ENCODE measurements around the gene SLC38A8. TPM values are rescaled to one million over a fixed set of nuclear protein-coding genes. Genes with fewer than 3 reads are reported as not detected.

The SLC38A8 gene
- total RNA-seq, 1 experiment from 2014 or later, result not detected

GRCh38 chr16:84075376-84075775 is 32.8 kb upstream of the SLC38A8 start:
- H3K9me3 ChIP-seq, result no peaks in the 10 kb centered on the region
- H3K27me3 ChIP-seq, result no peaks in the 10 kb centered on the region
- no peak overlapping the region for H3K4me3 ChIP-seq
- DNase-seq, result no peak
- peaks cover 7% of the 10 kb centered on the region for H3K36me3 ChIP-seq

GRCh38 chr16:84074721-84075120 is 32.1 kb upstream of the SLC38A8 start:
- Histone ChIP-seq H3K4me3 (no peak overlapping the region), H3K36me3 (peaks cover 4% of the 10 kb centered on the region), H3K27me3 (no peaks in the 10 kb centered on the region), H3K9me3 (no peaks in the 10 kb centered on the region)
- no peak for DNase-seq

- Histone ChIP-seq H3K36me3 (peaks cover 7% of the 10 kb centered on the region), H3K4me3 (no peak overlapping the region), H3K27me3 (no peaks in the 10 kb centered on the region), H3K9me3 (no peaks in the 10 kb centered on the region)
- DNase-seq, result peak; percentile 28
Measured at GRCh38 chr16:84072014-84072413, 29.4 kb upstream of the SLC38A8 start.

DNA sequence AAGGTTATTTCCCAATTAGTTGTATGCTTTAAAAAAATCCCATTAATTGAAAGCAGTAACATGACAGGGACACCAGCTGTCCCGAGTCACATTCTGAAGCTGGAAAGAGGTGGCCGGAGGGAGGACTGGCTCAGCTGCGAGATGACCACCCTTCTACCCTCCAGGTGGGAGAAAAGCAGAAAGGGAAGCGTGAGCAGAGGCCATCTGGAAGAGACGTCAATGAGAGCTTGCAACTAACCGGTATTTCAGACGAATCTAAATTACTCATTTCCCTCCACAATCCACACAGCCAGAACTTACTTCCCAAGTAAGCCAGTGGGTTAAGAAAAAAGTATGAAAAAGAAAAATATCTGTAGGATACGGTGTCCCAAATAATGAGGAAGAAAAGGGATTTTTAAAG is 28.5 kb upstream of the SLC38A8 start:
- Histone ChIP-seq H3K27me3 (no peaks in the 10 kb centered on the region), H3K4me3 (no peak overlapping the region), H3K9me3 (no peaks in the 10 kb centered on the region), H3K36me3 (peaks cover 7% of the 10 kb centered on the region)
- DNase-seq, result no peak

- no peak overlapping the region for H3K4me3 ChIP-seq
- no peaks in the 10 kb centered on the region for H3K27me3 ChIP-seq
- no peak for DNase-seq
- H3K36me3 ChIP-seq, result peaks cover 5% of the 10 kb centered on the region
- no peaks in the 10 kb centered on the region for H3K9me3 ChIP-seq
Measured at GRCh38 chr16:84069540-84069939, 26.9 kb upstream of the SLC38A8 start.

- H3K36me3 ChIP-seq, result peaks cover 3% of the 10 kb centered on the region
- H3K9me3 ChIP-seq, result no peaks in the 10 kb centered on the region
- no peaks in the 10 kb centered on the region for H3K27me3 ChIP-seq
- no peak for DNase-seq
- no peak overlapping the region for H3K4me3 ChIP-seq
Measured at GRCh38 chr16:84068783-84069462, 26.3 kb upstream of the SLC38A8 start.

DNA sequence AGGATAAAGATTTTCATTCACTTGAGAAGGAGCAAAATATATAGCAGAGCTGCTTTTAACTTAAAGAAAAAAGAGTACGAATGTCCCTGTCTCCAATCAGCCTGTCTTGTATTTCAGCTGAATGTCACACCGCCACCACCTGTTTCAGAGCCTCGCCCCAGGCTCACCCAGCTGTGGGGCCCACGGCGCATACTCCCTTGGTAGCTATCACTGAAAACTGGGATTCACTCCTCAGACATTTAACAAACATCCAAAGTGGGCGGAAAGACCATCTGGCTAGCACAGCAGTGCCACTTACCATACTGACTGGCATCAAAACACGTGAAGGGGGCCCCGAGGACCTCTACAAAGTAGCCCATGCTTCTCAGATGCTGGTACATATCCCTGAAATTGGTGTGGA is 25.4 kb upstream of the SLC38A8 start:
- H3K4me3 ChIP-seq, result no peak overlapping the region
- H3K27me3 ChIP-seq, result no peaks in the 10 kb centered on the region
- H3K36me3 ChIP-seq, result peaks cover 6% of the 10 kb centered on the region
- no peak for DNase-seq
- no peaks in the 10 kb centered on the region for H3K9me3 ChIP-seq

DNA sequence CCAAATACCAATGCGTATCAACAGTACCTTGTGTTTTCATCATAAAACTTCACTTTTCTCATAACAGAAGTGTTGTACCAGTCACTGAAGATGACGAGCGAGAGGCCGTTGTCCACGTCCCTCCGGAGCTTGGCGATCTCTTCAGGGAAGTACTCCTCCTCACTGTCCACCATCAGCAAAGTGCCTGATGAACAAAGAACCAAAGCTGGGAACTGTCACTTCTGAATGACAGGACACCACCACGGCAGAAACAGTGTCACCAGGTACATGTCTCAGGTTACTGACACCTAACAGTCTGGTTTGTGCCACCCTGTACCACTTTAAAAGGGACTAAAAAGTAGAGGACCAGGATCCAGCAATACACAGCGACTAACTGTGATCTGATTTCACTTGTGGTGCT is 25.0 kb upstream of the SLC38A8 start:
- no peaks in the 10 kb centered on the region for H3K27me3 ChIP-seq
- DNase-seq, result no peak
- H3K9me3 ChIP-seq, result no peaks in the 10 kb centered on the region
- peaks cover 9% of the 10 kb centered on the region for H3K36me3 ChIP-seq
- no peak overlapping the region for H3K4me3 ChIP-seq

DNA sequence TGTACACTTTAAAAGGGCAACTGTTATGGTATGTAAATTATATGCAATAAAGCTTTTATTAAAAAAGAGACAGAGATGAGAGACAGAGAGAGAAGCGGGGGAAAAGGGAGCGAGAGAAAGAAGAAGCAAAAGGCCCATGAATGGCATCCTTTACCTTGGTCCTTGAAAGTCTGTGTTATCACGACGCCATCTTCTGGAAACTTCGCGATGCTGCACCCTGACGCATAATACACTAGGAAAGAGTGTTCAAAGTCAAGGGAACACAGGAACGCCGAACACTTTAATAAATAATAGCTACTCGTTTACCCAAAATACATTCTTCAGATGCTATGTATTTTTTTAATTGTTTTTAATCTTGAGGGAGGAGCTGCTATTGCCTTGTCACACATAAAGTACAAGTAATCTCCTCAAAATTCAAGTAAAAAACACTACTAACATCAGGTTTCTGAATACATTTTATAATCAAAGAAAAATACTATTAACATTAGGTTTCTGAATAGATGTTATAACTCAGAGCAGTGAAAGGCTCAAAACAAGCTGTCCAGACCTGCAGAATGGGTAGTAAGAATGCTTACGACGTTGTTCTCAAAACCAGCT is 23.0 kb upstream of the SLC38A8 start:
- DNase-seq, result peak; percentile 9
- Histone ChIP-seq H3K27me3 (no peaks in the 10 kb centered on the region), H3K9me3 (no peaks in the 10 kb centered on the region), H3K4me3 (no peak overlapping the region), H3K36me3 (peaks cover 9% of the 10 kb centered on the region)

- Histone ChIP-seq H3K4me3 (no peak overlapping the region), H3K27me3 (no peaks in the 10 kb centered on the region), H3K36me3 (peaks cover 9% of the 10 kb centered on the region), H3K9me3 (no peaks in the 10 kb centered on the region)
- no peak for DNase-seq
Measured at GRCh38 chr16:84063980-84064379, 21.4 kb upstream of the SLC38A8 start.

DNA sequence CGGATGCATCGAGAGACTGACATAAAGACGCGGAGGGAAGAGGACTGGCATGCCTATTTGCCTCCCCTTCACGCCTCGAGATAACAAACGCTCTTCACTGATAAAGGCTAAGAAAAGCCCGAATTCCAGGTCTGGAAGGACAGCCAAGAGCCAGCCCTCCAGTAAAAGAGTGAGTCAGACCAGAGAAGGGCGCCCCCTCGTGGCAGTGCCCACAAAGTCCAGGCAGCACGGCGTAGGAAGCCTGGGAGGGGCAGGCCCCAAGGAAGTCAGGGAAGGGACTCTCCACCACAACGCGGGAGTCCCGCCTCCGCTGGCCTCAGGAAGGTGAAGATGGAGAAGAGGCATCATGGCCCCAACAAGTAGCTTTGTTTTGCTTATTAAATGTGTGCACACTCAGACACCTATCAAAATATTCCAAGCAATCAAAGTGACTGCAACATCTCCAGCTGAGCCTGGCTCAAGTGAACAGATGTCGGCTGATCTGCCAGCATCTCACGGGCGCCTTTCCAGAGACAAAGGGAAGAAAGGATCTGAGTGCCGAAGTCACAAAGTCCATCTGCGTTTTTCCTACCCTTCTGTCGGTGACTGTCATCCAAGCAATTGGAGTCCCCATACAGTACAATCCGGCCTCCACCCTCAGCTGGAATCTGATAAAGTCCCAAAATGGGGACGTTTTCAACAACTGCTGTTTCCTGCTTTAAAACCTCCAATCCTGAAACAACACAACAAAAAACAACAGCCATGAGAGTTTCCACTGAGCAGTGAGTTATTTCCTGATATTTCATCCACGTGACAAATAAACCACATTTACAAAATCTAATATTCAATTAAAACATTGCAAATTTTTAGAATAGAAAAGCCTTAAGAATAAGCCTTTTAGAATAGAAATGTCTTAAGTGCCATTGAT is 20.4 kb upstream of the SLC38A8 start:
- Histone ChIP-seq H3K9me3 (no peaks in the 10 kb centered on the region), H3K4me3 (no peak overlapping the region), H3K27me3 (no peaks in the 10 kb centered on the region), H3K36me3 (peaks cover 9% of the 10 kb centered on the region)
- peak; percentile 48 for DNase-seq

DNA sequence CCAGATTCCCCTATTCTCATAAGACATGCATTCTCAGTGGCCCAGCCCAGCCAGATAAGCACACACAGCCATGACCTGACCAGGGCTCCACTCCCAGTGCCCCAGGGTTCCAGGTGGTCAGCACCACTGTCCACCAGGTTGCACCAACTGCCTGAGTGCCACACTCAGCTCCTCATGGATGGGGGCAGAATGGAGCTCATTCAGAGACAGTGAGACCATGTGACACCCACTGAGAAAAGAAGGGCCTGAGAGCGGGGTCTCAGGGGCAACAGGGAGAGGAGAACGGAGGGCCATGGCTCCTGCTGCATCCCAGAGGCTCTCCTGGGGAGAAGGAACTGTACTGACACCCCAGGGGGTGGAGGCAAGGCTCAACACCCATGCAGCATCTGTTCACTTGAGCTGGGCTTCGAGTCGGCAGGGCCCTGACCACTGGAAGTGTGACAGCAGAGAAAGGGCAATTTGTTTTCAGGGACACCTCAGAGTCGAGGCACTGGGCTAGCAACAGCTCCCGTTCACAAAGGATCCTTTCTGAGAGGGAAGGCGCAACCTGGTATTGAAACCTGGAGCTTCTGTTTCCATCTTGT is 18.7 kb upstream of the SLC38A8 start:
- no peaks in the 10 kb centered on the region for H3K9me3 ChIP-seq
- peaks cover 6% of the 10 kb centered on the region for H3K36me3 ChIP-seq
- H3K4me3 ChIP-seq, result no peak overlapping the region
- DNase-seq, result no peak
- no peaks in the 10 kb centered on the region for H3K27me3 ChIP-seq

DNA sequence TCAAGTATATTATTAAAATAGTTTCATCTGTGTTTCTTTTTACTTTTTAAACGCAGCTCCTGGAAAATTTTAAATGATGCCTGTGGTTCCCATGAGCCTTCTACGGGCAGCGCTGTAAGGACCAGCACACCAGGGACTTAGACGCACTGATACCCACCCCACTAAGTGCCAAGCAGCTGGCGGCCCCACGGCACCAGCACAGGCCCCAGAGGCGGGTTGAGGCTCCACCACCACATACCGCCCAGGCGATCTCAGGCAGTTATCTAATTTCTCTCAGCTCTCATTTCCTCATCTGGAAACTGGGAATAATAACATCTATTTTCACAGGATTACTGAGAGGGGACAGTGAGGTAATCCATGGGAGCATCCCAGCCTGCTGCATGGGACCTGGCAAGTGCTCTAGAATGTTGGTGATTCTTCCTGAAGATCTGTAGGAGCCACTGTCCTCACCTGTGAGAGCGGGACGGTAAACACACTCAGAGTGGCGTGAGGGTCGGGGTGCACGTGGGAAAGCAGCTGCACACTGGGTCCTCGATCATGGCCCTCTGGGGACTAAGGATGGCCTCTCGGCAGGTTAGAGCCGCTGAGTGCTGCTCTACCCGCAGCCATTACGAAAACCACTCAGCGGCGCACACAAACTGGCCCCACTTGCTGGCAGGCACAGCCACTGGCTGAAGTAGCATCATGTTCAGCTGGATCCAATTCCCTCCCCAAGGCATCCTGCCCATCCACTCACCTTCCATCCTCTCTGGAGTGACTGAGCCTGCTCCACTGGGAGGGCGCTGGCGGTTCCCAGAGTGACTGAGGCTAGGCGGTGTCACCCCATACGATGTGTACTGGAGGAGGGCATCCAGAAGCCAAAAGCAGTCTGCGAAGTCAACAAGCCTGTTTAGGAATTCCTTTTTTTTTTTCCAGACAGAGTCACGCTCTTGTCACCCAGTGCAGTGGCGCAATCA is 17.6 kb upstream of the SLC38A8 start:
- H3K36me3 ChIP-seq, result peaks cover 6% of the 10 kb centered on the region
- DNase-seq, result no peak
- no peaks in the 10 kb centered on the region for H3K9me3 ChIP-seq
- no peak overlapping the region for H3K4me3 ChIP-seq
- H3K27me3 ChIP-seq, result no peaks in the 10 kb centered on the region

DNA sequence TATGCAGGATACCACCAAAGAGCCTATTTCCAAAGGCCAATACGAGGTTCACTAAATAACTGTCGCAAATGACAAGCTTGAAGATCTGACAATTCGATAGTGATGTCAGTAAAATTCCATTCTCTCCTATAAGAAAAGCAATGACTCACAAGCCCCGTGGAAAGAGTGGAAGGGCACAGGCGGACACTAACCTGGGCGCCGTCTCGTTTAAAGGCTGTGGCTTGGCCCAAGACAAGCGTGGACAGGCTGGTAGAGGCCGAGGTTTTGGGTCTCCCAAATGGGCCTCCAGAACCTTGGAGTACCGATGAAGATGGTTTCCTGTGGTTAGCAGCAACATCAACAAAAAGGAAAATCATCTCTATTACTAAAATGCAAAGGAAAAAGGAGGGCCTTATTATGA is 16.5 kb upstream of the SLC38A8 start:
- peaks cover 6% of the 10 kb centered on the region; the same call in 1 of the 2 replicates for H3K36me3 ChIP-seq
- no peaks in the 10 kb centered on the region for H3K9me3 ChIP-seq
- no peak overlapping the region for H3K4me3 ChIP-seq
- DNase-seq, result no peak
- no peaks in the 10 kb centered on the region for H3K27me3 ChIP-seq

- Histone ChIP-seq H3K9me3 (no peaks in the 10 kb centered on the region), H3K27me3 (no peaks in the 10 kb centered on the region), H3K4me3 (no peak overlapping the region), H3K36me3 (peaks cover 6% of the 10 kb centered on the region; the same call in 1 of the 2 replicates)
- no peak for DNase-seq
Measured at GRCh38 chr16:84058664-84059063, 16.1 kb upstream of the SLC38A8 start.

DNA sequence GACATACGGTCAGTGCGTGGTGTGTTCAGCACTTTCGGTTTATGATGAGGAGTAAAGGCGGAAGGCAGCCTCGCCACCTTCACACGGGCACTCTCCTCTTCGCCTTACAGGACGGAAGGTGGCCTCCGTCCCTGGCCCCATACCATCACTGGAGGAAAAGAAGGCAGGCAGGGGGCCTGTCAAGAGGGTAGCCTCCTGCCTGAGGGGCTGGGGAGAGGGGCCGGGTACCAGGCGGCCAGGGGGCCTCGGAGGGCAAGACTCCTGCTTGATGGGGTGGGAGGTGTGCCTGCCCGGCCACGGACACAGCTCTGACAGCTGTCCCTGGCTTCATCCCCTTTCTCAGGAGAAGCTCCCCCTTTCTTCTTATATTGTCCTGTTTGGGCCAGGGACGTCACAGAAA is 15.6 kb upstream of the SLC38A8 start:
- Histone ChIP-seq H3K36me3 (peaks cover 5% of the 10 kb centered on the region; the same call in 1 of the 2 replicates), H3K27me3 (no peaks in the 10 kb centered on the region), H3K9me3 (no peaks in the 10 kb centered on the region), H3K4me3 (no peak overlapping the region)
- DNase-seq, result no peak
